GM19043 (cell line): ENCODE data around the gene KPNA2.

Source experiments
- ATAC-seq: cut with Tn5 transposase; IDR thresholded peaks from one replicate; pipeline ENCODE4 v1.9.1; 2021; ENCODE audit warnings: low read depth; ENCODE audit not compliant: unreplicated experiment

KPNA2 gene

DNA sequence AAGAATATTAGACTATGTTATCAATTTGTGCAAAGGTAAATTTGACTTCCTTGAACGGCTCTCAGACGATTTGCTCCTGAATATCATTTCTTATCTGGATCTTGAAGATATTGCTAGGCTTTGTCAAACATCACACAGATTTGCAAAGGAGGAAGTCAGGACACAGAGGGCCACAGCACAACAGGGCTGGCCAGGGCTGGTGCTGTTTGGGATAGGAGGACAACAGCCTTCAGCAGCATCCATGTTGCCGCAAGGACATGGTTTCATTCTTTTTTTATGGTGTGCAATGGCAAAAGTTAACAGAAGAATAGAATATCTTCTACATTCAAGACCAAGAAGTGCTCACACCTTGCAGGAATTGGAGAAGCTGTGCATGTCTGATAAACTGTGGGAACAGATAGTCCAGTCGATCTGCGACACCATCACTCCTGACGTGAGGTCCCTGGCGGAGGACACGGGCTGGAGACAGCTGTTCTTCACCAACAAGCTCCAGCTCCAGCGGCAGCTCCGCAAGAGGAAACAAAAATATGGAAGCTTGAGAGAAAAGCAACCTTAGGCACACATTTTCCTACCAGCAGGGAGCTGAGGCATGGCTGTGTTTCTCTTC, 59.8 kb downstream of the KPNA2 start:
- ATAC-seq = no peak

DNA sequence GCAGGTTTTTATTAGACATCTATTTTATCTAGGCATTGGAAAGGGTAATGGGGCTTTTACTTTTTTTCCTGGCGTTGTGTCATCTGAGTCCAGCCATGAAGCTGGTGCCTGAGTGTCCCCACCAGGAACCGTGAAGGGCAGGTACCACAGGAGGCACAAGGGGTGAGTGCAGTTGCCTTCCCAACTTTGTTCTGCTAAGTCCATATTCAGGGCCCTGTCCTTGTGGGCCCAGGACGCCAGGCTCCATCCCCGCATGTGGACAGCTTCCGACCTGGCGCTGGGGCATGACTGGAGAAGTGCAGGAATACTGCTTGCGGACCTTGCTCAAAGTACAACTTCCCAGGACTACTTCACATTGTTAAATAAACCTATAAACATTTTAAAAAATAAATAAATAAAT, 60.6 kb downstream of the KPNA2 start:
- ATAC-seq = no peak
